ENCODE measurements around the gene DNMT1.
A peak's percentile ranks its signal among the peaks of the same experiment; 100 is the strongest.

Gene DNMT1

GRCh38 chr19:10193790-10194499 is 808 bp downstream of the DNMT1 start:
- no peak for TF ChIP-seq CTCF (IDR thresholded peaks at IDR 0.05; ENCODE audit: control insufficient read depth, extremely low read depth, insufficient read depth)
- H3K4me3 ChIP-seq (ENCODE audit: low read depth, low read length): peak overlapping the region; percentile 64
- no peak for DNase-seq (ENCODE audit: low read depth)

GRCh38 chr19:10192922-10193321 is 1.8 kb downstream of the DNMT1 start:
- peak overlapping the region; percentile 64 for H3K4me3 ChIP-seq (ENCODE audit: low read depth, low read length)
- no peak for DNase-seq (ENCODE audit: low read depth)
- TF ChIP-seq CTCF (IDR thresholded peaks at IDR 0.05; ENCODE audit: control insufficient read depth, extremely low read depth, insufficient read depth): no peak

- no peak for TF ChIP-seq CTCF (IDR thresholded peaks at IDR 0.05; ENCODE audit: control insufficient read depth, extremely low read depth, insufficient read depth)
- peak; percentile 23 for DNase-seq (ENCODE audit: low read depth)
- no peak overlapping the region for H3K4me3 ChIP-seq (ENCODE audit: low read depth, low read length)
Measured at GRCh38 chr19:10191347-10191746, 3.4 kb downstream of the DNMT1 start.

GRCh38 chr19:10190026-10190425 is 4.7 kb downstream of the DNMT1 start:
- no peak for DNase-seq (ENCODE audit: low read depth)
- TF ChIP-seq CTCF (IDR thresholded peaks at IDR 0.05; ENCODE audit: control insufficient read depth, extremely low read depth, insufficient read depth): no peak
- H3K4me3 ChIP-seq (ENCODE audit: low read depth, low read length): no peak overlapping the region

GRCh38 chr19:10189616-10190015 is 5.1 kb downstream of the DNMT1 start:
- DNase-seq (ENCODE audit: low read depth): no peak
- H3K4me3 ChIP-seq (ENCODE audit: low read depth, low read length): no peak overlapping the region
- no peak for TF ChIP-seq CTCF (IDR thresholded peaks at IDR 0.05; ENCODE audit: control insufficient read depth, extremely low read depth, insufficient read depth)

- no peak for TF ChIP-seq CTCF (IDR thresholded peaks at IDR 0.05; ENCODE audit: control insufficient read depth, extremely low read depth, insufficient read depth)
Measured at GRCh38 chr19:10187315-10187714, 7.4 kb downstream of the DNMT1 start.

GRCh38 chr19:10184636-10185035 is 10.1 kb downstream of the DNMT1 start:
- no peak for TF ChIP-seq CTCF (IDR thresholded peaks at IDR 0.05; ENCODE audit: control insufficient read depth, extremely low read depth, insufficient read depth)
- peak; percentile 67 for DNase-seq (ENCODE audit: low read depth)

More at GRCh38 chr19:10187315-10187714, 7.4 kb downstream of the DNMT1 start:
- no peak overlapping the region for H3K4me3 ChIP-seq (ENCODE audit: low read depth, low read length)
- DNase-seq (ENCODE audit: low read depth): no peak

More at GRCh38 chr19:10184636-10185035, 10.1 kb downstream of the DNMT1 start:
- H3K4me3 ChIP-seq (ENCODE audit: low read depth, low read length): no peak overlapping the region; the same call in 1 of the 2 replicates
